ENCODE results near the gene SLCO2A1. TPM values are rescaled to one million over a fixed set of nuclear protein-coding genes. Genes with fewer than 3 reads are reported as not detected.

The SLCO2A1 gene
- total RNA-seq, 1 experiment from 2014 or later: not detected

DNA sequence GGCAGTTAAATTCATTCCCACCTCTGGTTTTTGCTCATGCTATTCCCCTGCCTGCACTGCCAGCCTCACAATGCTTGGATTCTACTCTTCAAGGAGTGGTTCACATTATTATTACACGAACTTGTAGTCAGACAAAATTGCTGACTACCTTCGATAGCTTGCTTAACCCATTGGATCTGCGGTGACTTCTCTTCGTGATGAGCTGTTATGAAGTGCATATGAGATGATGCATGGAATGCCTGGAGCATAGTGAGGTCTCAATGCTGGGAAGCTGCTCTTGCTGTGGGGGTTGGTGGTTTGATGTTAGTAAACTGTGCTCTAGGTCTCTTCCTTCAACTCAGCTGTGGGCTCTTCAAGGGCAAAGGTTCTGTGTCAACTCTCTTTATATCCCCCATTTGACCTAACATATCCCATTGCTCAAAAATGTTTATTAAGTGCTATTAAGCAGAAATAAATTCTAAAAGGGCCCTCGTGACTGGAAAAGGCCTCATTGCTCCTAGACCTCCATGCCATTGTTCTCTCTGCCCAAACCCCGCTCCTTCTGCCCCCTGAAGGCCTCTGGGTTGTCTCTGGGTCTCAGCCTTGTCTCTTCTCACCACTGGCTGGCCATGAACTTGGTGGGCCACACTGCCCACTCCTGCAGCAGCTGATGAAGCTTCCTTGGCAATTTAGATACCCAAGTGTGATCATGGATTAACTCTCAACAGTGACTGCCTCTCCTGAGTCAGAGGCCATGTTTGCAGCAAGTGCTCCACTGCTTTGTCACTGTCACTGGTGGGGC lies 4.5 kb upstream of the SLCO2A1 start:
- no peak for DNase-seq (ENCODE audit: low spot score)

- no peak for DNase-seq (ENCODE audit: low spot score)
Measured at GRCh38 chr3:134033315-134033996, 3.7 kb upstream of the SLCO2A1 start.

DNA sequence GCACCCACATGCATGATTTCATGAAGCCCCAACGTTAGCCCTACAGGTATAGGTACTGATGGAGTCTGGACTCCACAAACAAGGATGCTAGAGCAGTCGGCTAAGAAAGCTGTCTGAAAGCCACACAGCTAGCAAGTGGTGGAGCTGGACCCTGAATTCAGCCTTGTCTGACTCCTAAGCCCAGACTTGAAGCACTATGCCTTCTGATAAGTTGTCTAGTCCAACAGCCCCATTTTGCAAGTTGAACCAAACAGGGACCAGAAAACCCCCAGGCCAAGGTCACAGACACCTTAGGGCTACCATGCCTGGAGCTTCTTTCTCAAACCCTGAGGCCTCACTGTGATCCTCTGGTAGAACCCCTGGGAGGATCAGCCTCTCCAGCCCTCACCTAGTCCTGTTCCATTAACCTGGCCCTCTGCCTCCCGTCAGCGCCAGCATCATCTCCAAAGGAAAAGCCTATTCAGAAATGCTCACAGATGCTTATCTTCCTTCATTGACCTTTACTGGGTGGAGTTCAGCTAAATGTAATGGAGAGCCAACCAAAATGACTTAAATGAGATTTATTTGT lies 1.7 kb upstream of the SLCO2A1 start:
- no peak for DNase-seq (ENCODE audit: low spot score)

GRCh38 chr3:134030379-134031347 lies 938 bp upstream of the SLCO2A1 start:
- DNase-seq (ENCODE audit: low spot score): no peak

DNA sequence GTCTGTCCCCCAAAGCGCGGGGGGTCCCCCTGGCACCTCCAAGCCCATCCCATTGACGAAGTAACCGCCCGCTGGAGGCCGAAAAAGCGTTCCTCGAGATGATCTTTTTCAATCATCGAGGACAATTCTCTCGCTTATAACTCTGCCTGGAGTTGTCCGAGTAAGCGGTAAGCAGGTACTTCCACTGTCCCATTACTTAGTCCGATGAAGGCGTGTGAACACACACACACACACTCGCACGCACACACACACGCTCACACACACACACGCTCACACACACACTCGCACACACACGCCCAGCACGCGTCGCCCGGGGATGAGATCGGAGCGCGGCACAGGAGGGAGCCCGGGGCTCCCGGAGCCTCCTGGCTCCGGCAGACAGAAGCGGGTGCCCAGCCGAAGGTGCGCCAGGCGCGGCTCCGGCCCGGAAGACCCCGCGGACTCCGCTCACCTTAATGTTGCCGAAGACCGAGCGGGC lies 430 bp downstream of the SLCO2A1 start:
- no peak for DNase-seq (ENCODE audit: low spot score)

GRCh38 chr3:134028486-134029255 lies 1.1 kb downstream of the SLCO2A1 start:
- DNase-seq (ENCODE audit: low spot score): no peak

DNA sequence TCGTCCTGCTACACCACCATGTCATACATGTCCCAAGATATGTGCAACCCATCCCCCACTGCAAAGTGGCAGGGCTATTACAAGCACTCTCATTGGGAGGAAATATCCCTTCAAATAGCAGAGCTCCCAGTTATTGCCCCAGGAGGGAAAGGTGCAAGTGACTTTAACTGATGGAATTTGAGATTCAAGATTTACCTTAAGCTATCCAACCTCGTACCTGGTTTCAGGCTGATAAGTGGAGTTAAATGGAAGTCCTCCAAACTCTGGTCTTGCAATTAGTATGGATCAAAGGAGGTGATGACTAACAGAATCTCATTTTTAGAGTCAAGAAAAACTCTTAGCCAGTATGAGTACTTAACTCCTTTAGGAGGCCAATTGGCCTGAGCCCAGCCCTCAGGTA lies 2.1 kb downstream of the SLCO2A1 start:
- no peak for DNase-seq (ENCODE audit: low spot score)

DNA sequence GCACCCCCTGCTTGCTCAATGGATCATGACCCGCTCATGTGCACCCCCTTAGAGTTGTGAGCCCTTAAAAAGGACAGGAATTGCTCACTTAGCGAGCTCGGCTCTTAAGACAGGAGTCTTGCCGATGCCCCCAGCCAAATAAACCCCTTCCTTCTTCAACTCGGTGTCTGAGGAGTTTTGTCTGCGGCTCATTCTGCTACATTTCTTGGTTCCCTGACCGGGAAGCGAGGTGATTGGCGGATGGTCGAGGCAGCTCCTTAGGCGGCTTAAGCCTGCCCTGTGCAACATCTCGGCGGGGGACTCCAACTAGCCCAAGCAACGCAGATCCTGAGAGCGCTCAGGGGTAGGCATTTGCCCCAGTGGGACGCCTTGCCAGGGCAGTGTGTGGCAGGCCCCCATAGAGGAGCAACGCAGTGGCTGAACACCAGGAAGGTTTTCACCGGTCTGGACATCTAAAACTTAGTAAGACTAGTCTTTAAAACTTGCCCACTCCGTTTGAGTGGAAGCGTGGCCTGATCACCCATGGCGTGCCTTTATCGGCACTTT lies 9.5 kb downstream of the SLCO2A1 start:
- no peak for DNase-seq (ENCODE audit: low spot score)

GRCh38 chr3:134018850-134019249 lies 10.9 kb downstream of the SLCO2A1 start:
- no peak for DNase-seq (ENCODE audit: low spot score)

DNA sequence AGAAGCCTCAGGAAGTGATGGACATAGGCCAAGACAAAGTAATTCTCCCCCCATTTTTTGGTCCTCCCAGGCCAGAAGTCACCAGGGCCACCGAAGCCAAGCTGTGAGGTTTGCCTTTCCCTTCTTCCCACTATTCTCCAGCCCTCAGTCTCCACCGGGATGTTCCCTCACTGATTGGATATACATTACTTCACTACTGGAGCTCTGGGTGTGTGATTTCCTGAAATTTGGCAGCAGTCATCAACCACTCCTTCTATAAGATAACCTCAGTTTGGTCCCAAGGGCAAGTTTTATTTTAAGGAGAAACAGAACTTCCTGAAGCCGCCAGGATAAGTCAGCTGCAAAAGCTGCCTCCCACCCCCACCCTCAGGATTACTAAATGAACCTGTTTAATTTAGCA lies 11.3 kb downstream of the SLCO2A1 start:
- no peak for DNase-seq (ENCODE audit: low spot score)

DNA sequence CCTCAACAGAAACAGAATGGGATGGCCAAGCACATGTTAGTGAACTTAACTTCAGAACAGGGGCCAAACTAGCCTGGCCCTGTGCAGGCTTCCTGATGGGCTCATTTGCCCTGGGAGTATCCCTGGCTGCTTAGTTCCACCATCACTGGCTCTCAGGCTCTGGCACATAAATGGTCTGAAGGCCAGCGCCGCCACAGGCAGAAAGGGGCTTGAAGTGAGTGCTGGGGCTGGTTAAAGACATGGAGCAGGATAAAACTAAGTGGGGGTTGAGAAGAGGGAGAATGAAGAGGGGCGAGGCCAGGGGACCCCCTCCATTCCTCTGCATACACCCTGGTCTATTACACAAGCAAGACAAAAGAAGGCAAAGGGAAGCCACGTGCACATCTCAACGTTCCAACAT lies 12.2 kb downstream of the SLCO2A1 start:
- DNase-seq (ENCODE audit: low spot score): no peak

DNA sequence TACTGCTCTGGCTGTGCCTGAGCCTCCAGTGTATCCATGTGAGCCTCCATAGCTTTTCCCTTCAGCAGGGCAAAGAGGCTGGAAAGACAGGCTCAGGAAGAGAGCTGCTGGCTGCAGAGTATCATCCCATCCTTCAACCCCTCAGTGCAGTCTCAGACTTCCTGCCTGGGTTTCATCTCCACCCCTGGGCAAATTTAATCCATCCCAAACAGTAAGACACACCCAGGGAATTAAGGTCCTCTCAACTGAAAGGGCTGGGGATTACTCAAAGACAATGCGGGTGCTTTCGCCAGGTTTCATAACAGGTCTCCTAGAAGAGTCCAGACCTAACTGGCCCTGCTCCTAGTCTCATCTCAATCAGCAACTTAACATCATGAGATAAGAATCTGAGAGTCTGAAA lies 15.5 kb downstream of the SLCO2A1 start:
- DNase-seq (ENCODE audit: low spot score): no peak

DNA sequence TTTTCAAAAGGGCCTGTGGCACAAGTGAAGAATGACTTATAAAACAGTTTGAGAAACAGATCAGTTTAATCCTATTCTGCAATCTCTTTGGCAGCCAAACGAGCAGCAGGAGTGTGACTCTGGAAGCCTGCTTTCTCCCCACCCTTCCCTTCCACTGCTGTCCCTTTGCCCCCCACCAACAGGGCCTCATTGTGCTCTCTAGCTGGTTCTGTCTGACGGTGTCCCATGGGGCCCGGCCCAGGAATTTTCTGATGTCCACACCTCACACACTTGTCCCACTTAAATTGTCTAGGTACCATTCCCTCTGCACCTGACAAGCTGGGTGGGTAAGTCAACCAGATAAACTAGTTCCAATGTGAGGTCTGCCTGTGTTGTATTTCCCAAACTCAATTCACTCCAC lies 16.4 kb downstream of the SLCO2A1 start:
- no peak for DNase-seq (ENCODE audit: low spot score)

- no peak for DNase-seq (ENCODE audit: low spot score)
Measured at GRCh38 chr3:134009345-134010000, 20.3 kb downstream of the SLCO2A1 start.

GRCh38 chr3:134008630-134009156 lies 21.0 kb downstream of the SLCO2A1 start:
- no peak for DNase-seq (ENCODE audit: low spot score)

GRCh38 chr3:134007819-134008218 lies 21.9 kb downstream of the SLCO2A1 start:
- DNase-seq (ENCODE audit: low spot score): no peak

- no peak for DNase-seq (ENCODE audit: low spot score)
Measured at GRCh38 chr3:134004841-134005240, 24.9 kb downstream of the SLCO2A1 start.

DNA sequence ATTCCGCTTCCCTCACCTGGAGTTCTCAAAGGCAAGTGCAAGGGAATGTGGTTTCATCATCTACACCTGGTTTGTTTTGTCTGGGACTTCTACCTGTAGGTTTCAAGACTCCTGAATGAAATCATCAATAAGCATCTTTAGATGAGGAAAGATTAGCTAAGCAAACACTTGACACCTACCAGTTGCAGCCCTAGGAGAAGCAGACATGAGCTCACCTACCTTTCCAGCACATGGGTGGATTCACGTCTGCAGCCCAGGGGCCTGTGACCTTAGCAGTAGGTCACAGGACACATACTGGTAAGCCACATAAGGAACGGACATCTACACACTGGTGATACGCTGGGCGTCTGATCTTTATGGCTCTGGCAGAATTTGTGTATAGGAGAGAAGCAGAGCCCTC lies 26.7 kb downstream of the SLCO2A1 start:
- no peak for DNase-seq (ENCODE audit: low spot score)

DNA sequence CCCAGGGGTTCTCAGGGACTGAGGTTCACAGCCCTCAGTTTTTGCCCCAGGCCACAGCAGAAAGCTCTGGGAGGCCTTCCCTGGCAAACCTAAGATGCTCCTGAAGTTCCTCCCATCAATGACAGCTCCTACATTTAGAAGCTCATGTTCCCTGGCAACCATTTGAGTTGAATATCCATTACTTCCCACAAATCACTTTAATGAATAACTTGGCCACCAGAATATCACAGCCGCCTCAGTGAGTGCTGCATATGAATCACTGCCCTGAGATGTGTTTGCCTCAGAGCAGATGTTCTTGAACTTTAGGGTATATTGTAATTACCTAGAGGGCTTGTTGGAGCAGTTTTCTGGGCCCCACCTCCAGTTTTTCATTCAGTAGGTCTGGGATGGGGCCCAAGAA lies 27.4 kb downstream of the SLCO2A1 start:
- no peak for DNase-seq (ENCODE audit: low spot score)

GRCh38 chr3:134001251-134001650 lies 28.5 kb downstream of the SLCO2A1 start:
- DNase-seq (ENCODE audit: low spot score): no peak

Data from HT-29 (cell line).